H9 (cell line): ENCODE results near the gene LMO4. TPM values are rescaled to one million over a fixed set of nuclear protein-coding genes. Genes with fewer than 3 reads are reported as not detected.

Experiments used
- DNase-seq: peaks from one replicate; pipeline ENCODE4 v3.0.0-alpha.2; 2017
- H2AFZ ChIP-seq: one replicate; pipeline ENCODE4 v1.6.1; 2013; ENCODE audit warnings: mild to moderate bottlenecking, low read length, control low read depth, moderate library complexity
- H2AK5ac ChIP-seq: 2 replicates; pipeline ENCODE4 v1.6.1; 2013; ENCODE audit warnings: low read length, control low read depth, mixed read lengths; ENCODE audit not compliant: insufficient read length
- H2BK120ac ChIP-seq: one replicate; pipeline ENCODE4 v1.6.1; 2013; ENCODE audit warnings: low read depth, mild to moderate bottlenecking, low read length, control low read depth, inconsistent platforms; ENCODE audit not compliant: poor library complexity, severe bottlenecking
- H2BK12ac ChIP-seq: 2 replicates; pipeline ENCODE4 v1.6.1; 2013; ENCODE audit warnings: low read length, control low read depth, mixed read lengths, low read depth; ENCODE audit not compliant: insufficient read length
- H2BK15ac ChIP-seq: 2 replicates; pipeline ENCODE4 v1.6.1; 2013; ENCODE audit warnings: low read depth, low read length, control low read depth
- H2BK20ac ChIP-seq: one replicate; pipeline ENCODE4 v1.6.1; 2013; ENCODE audit warnings: low read depth, mild to moderate bottlenecking, low read length, control low read depth, inconsistent platforms; ENCODE audit not compliant: poor library complexity, severe bottlenecking
- H2BK5ac ChIP-seq: 2 replicates; pipeline ENCODE4 v1.6.1; 2013; ENCODE audit warnings: low read length, control low read depth, mixed read lengths; ENCODE audit not compliant: insufficient read length
- H3K14ac ChIP-seq: 2 replicates; pipeline ENCODE4 v1.6.1; 2013; ENCODE audit warnings: low read length, control low read depth; ENCODE audit not compliant: insufficient read depth
- H3K18ac ChIP-seq: 2 replicates; pipeline ENCODE4 v1.6.1; 2013; ENCODE audit warnings: low read depth, mild to moderate bottlenecking, mixed read lengths, low read length, control low read depth; ENCODE audit not compliant: insufficient read length
- H3K23ac ChIP-seq: 2 replicates; pipeline ENCODE4 v1.6.1; 2013; ENCODE audit warnings: low read length, control low read depth, mixed read lengths, low read depth; ENCODE audit not compliant: insufficient read length
- H3K23me2 ChIP-seq: 2 replicates; pipeline ENCODE4 v1.6.1; 2013; ENCODE audit warnings: low read depth, mild to moderate bottlenecking, mixed read lengths, low read length, control low read depth; ENCODE audit not compliant: insufficient read length, poor library complexity, severe bottlenecking
- H3K27ac ChIP-seq: 2 replicates; pipeline ENCODE4 v1.5.1; 2013; ENCODE audit warnings: low read length, control low read depth, mixed read lengths, low read depth; ENCODE audit not compliant: insufficient read length
- H3K27me3 ChIP-seq: 2 replicates; pipeline ENCODE4 v1.6.1; 2013; ENCODE audit warnings: low read length, control low read depth, inconsistent platforms; ENCODE audit not compliant: insufficient read depth
- H3K4ac ChIP-seq: 2 replicates; pipeline ENCODE4 v1.6.1; 2013; ENCODE audit warnings: low read depth, mild to moderate bottlenecking, control low read depth, inconsistent platforms, low read length, moderate library complexity
- H3K4me1 ChIP-seq: 2 replicates; pipeline ENCODE4 v1.6.1; 2013; ENCODE audit warnings: low read length, control low read depth, inconsistent platforms; ENCODE audit not compliant: insufficient read depth
- H3K4me2 ChIP-seq: 2 replicates; pipeline ENCODE4 v1.6.1; 2013; ENCODE audit warnings: low read length, control low read depth, mixed read lengths; ENCODE audit not compliant: insufficient read length, insufficient read depth
- H3K56ac ChIP-seq: 2 replicates; pipeline ENCODE4 v1.6.1; 2013; ENCODE audit warnings: low read depth, mild to moderate bottlenecking, mixed read lengths, low read length, control low read depth; ENCODE audit not compliant: insufficient read length
- H3K79me1 ChIP-seq: 2 replicates; pipeline ENCODE4 v1.6.1; 2013; ENCODE audit warnings: low read depth, mild to moderate bottlenecking, moderate library complexity, low read length, control low read depth, inconsistent platforms; ENCODE audit not compliant: insufficient read depth, poor library complexity, severe bottlenecking
- H3K79me2 ChIP-seq: 2 replicates; pipeline ENCODE4 v1.6.1; 2013; ENCODE audit warnings: low read length, control low read depth, inconsistent platforms; ENCODE audit not compliant: insufficient read depth
- H3K9ac ChIP-seq: 2 replicates; pipeline ENCODE4 v1.6.1; 2013; ENCODE audit warnings: low read length, control low read depth, mixed read lengths; ENCODE audit not compliant: insufficient read length; ENCODE audit errors: extremely low read depth
- H3K9me3 ChIP-seq: one replicate; pipeline ENCODE4 v1.6.1; 2013; ENCODE audit warnings: low read depth, low read length, inconsistent platforms; ENCODE audit not compliant: control insufficient read depth
- H3T11ph ChIP-seq: one replicate; pipeline ENCODE4 v1.6.1; 2013; ENCODE audit warnings: mild to moderate bottlenecking, low read length, control low read depth, inconsistent platforms
- H4K20me1 ChIP-seq: one replicate; pipeline ENCODE4 v1.6.1; 2013; ENCODE audit not compliant: control insufficient read depth, insufficient read length, insufficient read depth
- H4K5ac ChIP-seq: 2 replicates; pipeline ENCODE4 v1.6.1; 2013; ENCODE audit warnings: low read depth, mild to moderate bottlenecking, mixed read lengths, low read length, control low read depth; ENCODE audit not compliant: insufficient read length
- H4K8ac ChIP-seq: replicated peaks from 2 replicates; pipeline ENCODE4 v1.6.1; 2013; ENCODE audit warnings: low read length, control low read depth, mixed read lengths, low read depth; ENCODE audit not compliant: insufficient read length
- H4K91ac ChIP-seq: 2 replicates; pipeline ENCODE4 v1.6.1; 2013; ENCODE audit warnings: low read depth, mild to moderate bottlenecking, moderate library complexity, mixed read lengths, low read length, control low read depth; ENCODE audit not compliant: insufficient read length
- H3K27ac Mint-ChIP-seq, 3 experiments: 2 replicates in 2 of 3; 3 replicates in 1 of 3; pipeline ENCODE4 v1.8.0; 2020 to 2021; ENCODE audit warnings: mixed read lengths in 3 of 3, mild to moderate bottlenecking in 1 of 3, moderate library complexity in 1 of 3
- H3K27me3 Mint-ChIP-seq: 2 replicates; pipeline ENCODE4 v1.8.0; 2021; ENCODE audit warnings: low read depth, mild to moderate bottlenecking, moderate library complexity, mixed read lengths
- H3K36me3 Mint-ChIP-seq, 3 experiments: 2 replicates in 2 of 3; 3 replicates in 1 of 3; pipeline ENCODE4 v1.8.0; 2020 to 2021; ENCODE audit warnings: low read depth in 3 of 3, mixed read lengths in 3 of 3; ENCODE audit not compliant: insufficient read depth in 1 of 3
- H3K4me1 Mint-ChIP-seq, 2 experiments: 2 replicates each; pipeline ENCODE4 v1.8.0; 2020; ENCODE audit warnings: mixed read lengths in 2 of 2
- H3K4me3 Mint-ChIP-seq, 2 experiments: 2 replicates in 1 of 2; 3 replicates in 1 of 2; pipeline ENCODE4 v1.8.0; 2020 to 2021; ENCODE audit warnings: mild to moderate bottlenecking in 2 of 2, mixed read lengths in 2 of 2, moderate library complexity in 1 of 2
- H3K9me3 Mint-ChIP-seq, 2 experiments: 2 replicates in 1 of 2; 3 replicates in 1 of 2; pipeline ENCODE4 v1.8.0; 2020; ENCODE audit warnings: mild to moderate bottlenecking in 2 of 2, mixed read lengths in 2 of 2, moderate library complexity in 1 of 2
- CTCF ChIP-seq: fragments of 200-600 bp; sonication (generic); conservative IDR thresholded peaks from 3 replicates; pipeline ENCODE4 v1.8.0; 2021; ENCODE audit warnings: antibody characterized with exemption, mild to moderate bottlenecking
- WGBS: extraction: QIAGEN DNeasy Blood & Tissue Kit; methylation state at CpG from one replicate; pipeline ENCODE4 v1.1.7; 2013; ENCODE audit warnings: missing lambda C conversion rate, low lambda C conversion rate, mixed read lengths; ENCODE audit not compliant: insufficient read length; ENCODE audit errors: extremely low coverage; 5-methylcytosine and 5-hydroxymethylcytosine counted together
- total RNA-seq: library from RNA; stranded (reverse); gene quantifications from 2 replicates; pipeline ENCODE4 v1.2.1, GENCODE V29; 2021

The LMO4 gene
- total RNA-seq, 1 experiment from 2014 or later: 64.9 TPM

GRCh38 chr1:87294633-87295032 lies 34.0 kb upstream of the LMO4 start:
- H3K9ac ChIP-seq: no peak overlapping the region
- H3K79me1 ChIP-seq: no peaks in the 10 kb centered on the region
- no peaks in the 10 kb centered on the region for H3K23me2 ChIP-seq
- no peak overlapping the region for H3K27ac ChIP-seq
- no peak overlapping the region for H4K8ac ChIP-seq
- H2BK15ac ChIP-seq: no peak overlapping the region
- WGBS: no CpG with 5 or more reads among the region's 5 CpGs
- H3K4me1 ChIP-seq: no peaks in the 10 kb centered on the region; the same call in none of the 2 replicates
- H3K18ac ChIP-seq: no peak overlapping the region
- H3T11ph ChIP-seq: no peak overlapping the region
- Mint-ChIP-seq H3K36me3 (no peaks in the 10 kb centered on the region), H3K27me3 (peaks cover 2% of the 10 kb centered on the region; the same call in 1 of the 2 replicates), H3K9me3 (no peaks in the 10 kb centered on the region), H3K4me3 (no peak overlapping the region), H3K4me1 (peaks cover 16% of the 10 kb centered on the region in 2 experiments), H3K27ac (no peak overlapping the region)
- H2AK5ac ChIP-seq: no peak overlapping the region
- H3K9me3 ChIP-seq: no peaks in the 10 kb centered on the region
- DNase-seq: no peak
- no peak overlapping the region for H3K56ac ChIP-seq
- H3K4ac ChIP-seq: no peak overlapping the region
- H4K5ac ChIP-seq: no peak overlapping the region
- H4K20me1 ChIP-seq: no peaks in the 10 kb centered on the region
- no peak overlapping the region for H2BK12ac ChIP-seq
- no peak for TF ChIP-seq CTCF
- H3K27me3 ChIP-seq: no peaks in the 10 kb centered on the region
- H2AFZ ChIP-seq: no peak overlapping the region
- no peak overlapping the region for H3K4me2 ChIP-seq
- no peak overlapping the region for H2BK20ac ChIP-seq
- no peak overlapping the region for H2BK5ac ChIP-seq
- H4K91ac ChIP-seq: no peak overlapping the region
- no peaks in the 10 kb centered on the region for H3K79me2 ChIP-seq
- H3K14ac ChIP-seq: no peak overlapping the region
- no peak overlapping the region for H3K23ac ChIP-seq
- no peak overlapping the region for H2BK120ac ChIP-seq
